HL-60 (cell line): ENCODE data around the gene CEP350.

Experiments used
- TF ChIP-seq, protein P1 (sequence below): IDR thresholded peaks from 2 replicates; pipeline ENCODE4 v1.6.1; 2012; ENCODE audit warnings: low read depth; ENCODE audit not compliant: insufficient replicate concordance
- TF ChIP-seq, protein P2 (sequence below): IDR thresholded peaks from one replicate; pipeline ENCODE4 v1.5.1; 2011; ENCODE audit warnings: low read length, control low read depth, inconsistent platforms; ENCODE audit not compliant: insufficient read depth

DNA sequence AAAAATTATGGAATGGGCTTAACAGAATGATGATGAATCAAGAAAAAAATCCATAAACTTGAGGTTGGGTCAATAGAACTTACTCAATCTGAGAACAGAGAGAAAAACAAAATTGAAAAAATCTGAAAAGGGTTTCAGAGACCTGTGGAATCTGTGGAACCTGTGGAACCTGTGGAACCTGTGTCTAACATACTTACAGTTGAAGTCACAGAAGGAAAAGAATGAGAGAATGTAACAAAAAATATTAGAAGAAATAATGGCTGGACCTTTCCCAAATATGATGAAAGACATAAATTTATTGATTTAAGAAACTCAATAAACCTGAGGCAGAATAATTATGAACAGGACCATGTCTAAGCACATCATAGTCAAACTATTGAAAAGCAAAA lies 182.4 kb downstream of the CEP350 start:
- TF ChIP-seq, protein P1, sequence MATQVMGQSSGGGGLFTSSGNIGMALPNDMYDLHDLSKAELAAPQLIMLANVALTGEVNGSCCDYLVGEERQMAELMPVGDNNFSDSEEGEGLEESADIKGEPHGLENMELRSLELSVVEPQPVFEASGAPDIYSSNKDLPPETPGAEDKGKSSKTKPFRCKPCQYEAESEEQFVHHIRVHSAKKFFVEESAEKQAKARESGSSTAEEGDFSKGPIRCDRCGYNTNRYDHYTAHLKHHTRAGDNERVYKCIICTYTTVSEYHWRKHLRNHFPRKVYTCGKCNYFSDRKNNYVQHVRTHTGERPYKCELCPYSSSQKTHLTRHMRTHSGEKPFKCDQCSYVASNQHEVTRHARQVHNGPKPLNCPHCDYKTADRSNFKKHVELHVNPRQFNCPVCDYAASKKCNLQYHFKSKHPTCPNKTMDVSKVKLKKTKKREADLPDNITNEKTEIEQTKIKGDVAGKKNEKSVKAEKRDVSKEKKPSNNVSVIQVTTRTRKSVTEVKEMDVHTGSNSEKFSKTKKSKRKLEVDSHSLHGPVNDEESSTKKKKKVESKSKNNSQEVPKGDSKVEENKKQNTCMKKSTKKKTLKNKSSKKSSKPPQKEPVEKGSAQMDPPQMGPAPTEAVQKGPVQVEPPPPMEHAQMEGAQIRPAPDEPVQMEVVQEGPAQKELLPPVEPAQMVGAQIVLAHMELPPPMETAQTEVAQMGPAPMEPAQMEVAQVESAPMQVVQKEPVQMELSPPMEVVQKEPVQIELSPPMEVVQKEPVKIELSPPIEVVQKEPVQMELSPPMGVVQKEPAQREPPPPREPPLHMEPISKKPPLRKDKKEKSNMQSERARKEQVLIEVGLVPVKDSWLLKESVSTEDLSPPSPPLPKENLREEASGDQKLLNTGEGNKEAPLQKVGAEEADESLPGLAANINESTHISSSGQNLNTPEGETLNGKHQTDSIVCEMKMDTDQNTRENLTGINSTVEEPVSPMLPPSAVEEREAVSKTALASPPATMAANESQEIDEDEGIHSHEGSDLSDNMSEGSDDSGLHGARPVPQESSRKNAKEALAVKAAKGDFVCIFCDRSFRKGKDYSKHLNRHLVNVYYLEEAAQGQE: no peak
- TF ChIP-seq, protein P2, sequence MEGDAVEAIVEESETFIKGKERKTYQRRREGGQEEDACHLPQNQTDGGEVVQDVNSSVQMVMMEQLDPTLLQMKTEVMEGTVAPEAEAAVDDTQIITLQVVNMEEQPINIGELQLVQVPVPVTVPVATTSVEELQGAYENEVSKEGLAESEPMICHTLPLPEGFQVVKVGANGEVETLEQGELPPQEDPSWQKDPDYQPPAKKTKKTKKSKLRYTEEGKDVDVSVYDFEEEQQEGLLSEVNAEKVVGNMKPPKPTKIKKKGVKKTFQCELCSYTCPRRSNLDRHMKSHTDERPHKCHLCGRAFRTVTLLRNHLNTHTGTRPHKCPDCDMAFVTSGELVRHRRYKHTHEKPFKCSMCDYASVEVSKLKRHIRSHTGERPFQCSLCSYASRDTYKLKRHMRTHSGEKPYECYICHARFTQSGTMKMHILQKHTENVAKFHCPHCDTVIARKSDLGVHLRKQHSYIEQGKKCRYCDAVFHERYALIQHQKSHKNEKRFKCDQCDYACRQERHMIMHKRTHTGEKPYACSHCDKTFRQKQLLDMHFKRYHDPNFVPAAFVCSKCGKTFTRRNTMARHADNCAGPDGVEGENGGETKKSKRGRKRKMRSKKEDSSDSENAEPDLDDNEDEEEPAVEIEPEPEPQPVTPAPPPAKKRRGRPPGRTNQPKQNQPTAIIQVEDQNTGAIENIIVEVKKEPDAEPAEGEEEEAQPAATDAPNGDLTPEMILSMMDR: no peak
